GM21619 (cell line): Measurements from ENCODE around the gene BLACAT1.
"Not testable (repeated sequence)": the region's sequence is repeated elsewhere in the genome, so short reads cannot be mapped to it uniquely, and the experiment has no call there.

ENCODE experiments used
- ATAC-seq: cut with Tn5 transposase; IDR thresholded peaks from one replicate; pipeline ENCODE4 v1.9.1; 2021; ENCODE audit not compliant: unreplicated experiment

Gene BLACAT1

DNA sequence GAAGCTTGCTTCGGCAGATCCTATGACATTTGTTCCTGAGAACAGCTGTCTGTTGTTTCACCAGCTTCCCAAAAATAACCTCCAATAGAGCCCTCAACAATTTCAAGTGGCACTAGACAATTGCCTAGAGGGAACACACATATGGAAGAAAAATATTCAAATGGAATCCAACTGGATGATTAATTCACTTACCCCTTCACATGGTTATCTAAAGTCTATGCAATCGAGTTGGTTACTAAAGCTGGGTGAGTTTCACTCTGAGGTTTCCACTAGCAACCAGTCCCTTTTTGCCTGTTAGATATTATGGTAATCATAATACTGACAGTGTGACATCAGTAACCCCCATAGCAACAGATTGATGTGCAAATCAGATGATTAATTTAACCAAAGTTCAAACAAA, 34.0 kb downstream of the BLACAT1 start, which contains the start of gene LEMD1:
Gene LEMD1, minus strand, starts transcription at position 259 of the 400 bp plus-strand sequence. CDS start 1,520 bp downstream, outside the sequence.
- ATAC-seq: no peak

DNA sequence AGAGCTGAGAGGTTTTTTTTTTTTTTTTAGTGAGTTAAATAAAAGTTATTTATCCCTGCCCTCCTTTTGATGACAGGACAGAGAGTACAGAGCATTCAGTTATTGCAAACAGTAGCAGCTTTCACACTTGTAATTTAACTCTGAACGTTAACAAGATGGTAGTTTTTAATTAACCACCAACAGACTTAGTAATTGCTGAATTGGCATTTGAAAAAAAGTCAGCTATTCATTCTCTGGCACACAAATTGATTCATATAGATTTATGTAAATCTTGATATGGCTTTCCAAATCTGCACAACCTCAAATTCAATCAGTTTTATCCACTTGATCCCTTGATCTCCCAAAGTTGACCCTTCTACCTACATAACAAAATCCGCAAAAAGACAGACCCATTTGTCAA, 34.9 kb downstream of the BLACAT1 start:
- no peak for ATAC-seq

DNA sequence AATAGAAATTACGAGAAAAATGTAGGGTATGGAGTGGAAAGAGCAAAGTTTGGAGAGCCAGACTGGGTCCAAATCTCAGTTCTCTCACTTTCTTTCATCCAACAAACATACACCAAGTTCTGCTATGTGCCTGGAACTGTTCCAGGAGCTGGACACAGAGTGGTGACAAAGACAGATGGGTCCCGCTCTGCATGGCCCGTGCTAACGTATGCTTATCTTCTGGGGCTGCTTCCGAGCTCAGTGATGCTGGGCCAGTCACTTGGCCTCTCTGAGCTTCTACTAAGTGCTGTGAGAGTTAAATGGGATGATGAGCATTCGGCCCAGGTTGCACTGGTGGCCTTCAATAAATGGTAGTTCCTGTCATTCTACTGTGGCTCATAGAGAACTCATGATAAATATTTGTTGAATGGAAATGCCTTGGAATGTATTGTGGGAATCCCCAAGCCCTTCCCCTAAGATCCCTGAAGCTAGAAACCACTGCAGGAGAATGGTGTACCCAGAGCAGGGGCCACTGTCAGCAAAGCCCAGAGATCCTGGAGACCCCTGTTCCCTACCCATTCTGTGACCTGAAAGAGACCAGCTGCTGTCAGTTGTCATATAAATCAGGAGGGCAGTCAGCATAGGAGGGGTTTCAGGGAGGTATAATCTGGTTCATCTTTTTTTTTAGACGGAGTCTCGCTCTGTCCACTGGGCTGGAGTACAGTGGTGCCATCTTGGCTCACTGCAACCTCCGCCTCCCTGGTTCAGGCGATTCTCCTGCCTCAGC, 37.8 kb downstream of the BLACAT1 start:
- no peak for ATAC-seq

DNA sequence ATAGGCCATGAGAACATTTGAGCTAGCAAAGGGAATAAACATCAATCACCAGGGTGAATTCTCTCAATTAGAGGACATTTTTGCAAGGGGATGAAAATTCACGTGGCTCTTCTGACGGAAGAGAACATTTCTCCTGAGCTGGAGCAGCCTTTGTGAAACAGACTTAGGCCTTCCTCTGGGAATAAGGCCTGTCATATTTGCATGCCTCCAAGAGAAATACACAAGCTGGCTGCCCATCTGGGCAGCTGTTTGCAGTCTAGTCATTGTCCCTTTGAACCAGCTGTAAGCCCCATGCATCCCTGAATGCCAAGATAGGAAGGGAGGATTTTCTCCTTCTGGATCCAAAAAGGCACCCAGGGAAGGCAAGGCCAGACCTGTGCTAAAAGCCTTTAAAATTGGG, 39.5 kb downstream of the BLACAT1 start:
- ATAC-seq: no peak

DNA sequence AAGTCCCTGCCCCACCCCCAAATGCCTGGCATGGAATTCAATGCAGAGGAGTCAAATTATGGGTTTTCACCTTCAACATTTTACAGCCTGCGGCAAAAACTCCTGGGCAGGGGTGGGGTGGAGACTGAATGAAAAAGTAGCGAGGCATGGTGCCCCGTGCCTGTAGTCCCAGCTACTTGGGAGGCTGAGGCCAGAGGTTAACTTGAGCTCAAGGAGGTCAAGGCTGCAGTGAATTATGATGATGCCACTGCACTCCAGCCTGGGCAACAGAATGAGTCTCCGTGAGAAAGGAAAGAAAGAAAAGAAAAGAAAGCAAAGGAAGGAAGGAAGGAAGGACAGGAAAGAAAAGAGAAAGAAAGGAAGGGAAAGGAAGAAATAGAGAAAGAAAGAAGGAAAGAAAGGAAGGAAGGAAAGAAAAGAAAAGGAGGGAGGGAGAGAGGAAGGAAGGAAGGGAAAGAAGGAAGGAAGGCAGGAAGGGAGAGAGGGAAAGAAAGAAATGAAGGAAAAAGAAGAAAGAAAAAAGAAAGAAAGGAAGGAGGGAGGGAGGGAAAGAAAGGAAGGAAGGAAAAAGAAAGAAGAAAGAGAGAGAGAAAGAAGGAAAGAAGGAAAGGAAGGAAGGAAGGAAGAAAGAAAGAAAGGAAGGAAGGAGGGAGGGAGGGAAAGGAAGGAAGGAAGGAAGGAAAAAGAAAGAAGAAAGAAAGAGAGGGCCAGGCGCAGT, 45.1 kb downstream of the BLACAT1 start:
- no peak for ATAC-seq

DNA sequence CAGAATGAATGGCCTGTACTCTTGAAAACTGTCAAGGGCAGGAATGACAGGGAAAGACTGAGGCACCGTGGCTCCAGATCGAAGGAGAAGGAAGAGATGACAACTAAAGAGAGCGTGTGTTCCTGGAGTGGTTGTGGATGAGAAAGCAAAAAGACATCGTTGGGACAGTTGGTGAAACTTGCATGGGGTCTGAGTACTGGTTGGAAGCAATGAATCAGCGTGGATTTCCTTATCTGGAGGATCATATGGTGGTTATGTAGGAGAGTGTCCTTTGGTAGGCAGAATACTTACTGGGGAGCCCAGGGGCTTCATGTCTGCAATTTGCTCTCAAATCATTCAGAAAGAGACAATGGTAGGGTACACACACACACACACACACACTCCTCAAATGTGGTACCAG, 47.9 kb downstream of the BLACAT1 start:
- no peak for ATAC-seq

DNA sequence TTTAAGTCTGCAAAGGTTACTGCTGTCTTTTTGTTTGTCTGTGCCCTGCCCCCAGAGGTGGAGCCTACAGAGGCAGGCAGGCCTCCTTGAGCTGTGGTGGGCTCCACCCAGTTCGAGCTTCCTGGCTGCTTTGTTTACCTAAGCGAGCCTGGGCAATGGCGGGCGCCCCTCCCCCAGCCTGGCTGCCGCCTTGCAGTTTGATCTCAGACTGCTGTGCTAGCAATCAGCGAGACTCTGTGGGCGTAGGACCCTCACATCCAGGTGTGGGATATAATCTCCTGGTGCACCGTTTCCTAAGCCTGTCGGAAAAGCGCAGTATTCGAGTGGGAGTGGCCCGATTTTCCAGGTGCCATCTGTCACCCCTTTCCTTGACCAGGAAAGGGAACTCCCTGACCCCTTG, 49.6 kb downstream of the BLACAT1 start:
- ATAC-seq: not testable (repeated sequence)
